Panc1 (cell line): ENCODE results near the gene SNTB2. TPM values are rescaled to one million over a fixed set of nuclear protein-coding genes. Genes with fewer than 3 reads are reported as not detected.
"Not testable (repeated sequence)": the region's sequence is repeated elsewhere in the genome, so short reads cannot be mapped to it uniquely, and the experiment has no call there.

Experiments used
- ATAC-seq: fragments of 200-7000 bp; cut with Tn5 transposase; 2 replicates; pipeline ENCODE4 v1.9.1; 2020; ENCODE audit warnings: mild to moderate bottlenecking, moderate library complexity
- BruUV-seq: library from RNA; stranded (reverse); fragments of 400-500 nt; replicated peaks from 2 replicates; lab custom pipeline; 2021; lab: Mats Ljungman, UMichigan
- CTCF ChIA-PET: fragments of 300-600 bp; sonication (Branson Sonifier 250); formaldehyde crosslinking; loops from one replicate; lab custom pipeline; 2022; ENCODE audit warnings: antibody characterized with exemption; lab: Charles Lee
- POLR2A ChIA-PET: fragments of 300-600 bp; sonication (Branson Sonifier 250); formaldehyde crosslinking; loops from one replicate; lab custom pipeline; 2022; ENCODE audit warnings: antibody characterized with exemption; lab: Charles Lee
- DNase-seq: peaks from one replicate; pipeline ENCODE4 v3.0.0-alpha.2; 2010; ENCODE audit warnings: low read depth, low spot score
- H3K27ac ChIP-seq: 2 replicates; pipeline ENCODE4 v1.5.1; 2011; ENCODE audit warnings: mild to moderate bottlenecking, low read length, inconsistent platforms
- H3K27me3 ChIP-seq: fragments of 200-500 bp; sonication (Bioruptor generic); 2 replicates; pipeline ENCODE4 v1.6.0; 2014; ENCODE audit warnings: low read length, inconsistent platforms; ENCODE audit not compliant: control insufficient read depth, insufficient read depth
- H3K36me3 ChIP-seq: fragments of 200-500 bp; sonication (Bioruptor generic); 2 replicates; pipeline ENCODE4 v1.5.1; 2014; ENCODE audit warnings: inconsistent platforms, mild to moderate bottlenecking, low read length, moderate library complexity; ENCODE audit not compliant: control insufficient read depth, insufficient read depth
- H3K4me1 ChIP-seq: 2 replicates; pipeline ENCODE4 v1.5.1; 2011; ENCODE audit warnings: inconsistent platforms, mild to moderate bottlenecking, low read length, moderate library complexity; ENCODE audit not compliant: control insufficient read depth, insufficient read depth
- H3K4me3 ChIP-seq, 2 experiments: 2 replicates each; pipeline ENCODE4 v1.5.1; 2011 to 2012; ENCODE audit warnings: low read depth in 2 of 2, low read length in 2 of 2, mild to moderate bottlenecking in 2 of 2, inconsistent platforms in 1 of 2, moderate library complexity in 1 of 2
- H3K9me3 ChIP-seq: fragments of 200-500 bp; sonication (Bioruptor generic); 2 replicates; pipeline ENCODE4 v1.5.1; 2014; ENCODE audit warnings: low read depth, mild to moderate bottlenecking, inconsistent platforms, low read length, moderate library complexity; ENCODE audit not compliant: control insufficient read depth, insufficient read depth
- POLR2AphosphoS5 ChIP-seq: IDR thresholded peaks from 2 replicates; pipeline ENCODE4 v1.6.1; 2012; ENCODE audit warnings: mild to moderate bottlenecking, low read depth, low read length, moderate library complexity
- SIN3A ChIP-seq: IDR thresholded peaks from 2 replicates; pipeline ENCODE4 v1.6.1; 2012; ENCODE audit warnings: low read depth, mild to moderate bottlenecking, low read length, moderate library complexity, borderline replicate concordance; ENCODE audit not compliant: insufficient read depth
- TCF7L2 ChIP-seq: IDR thresholded peaks from 2 replicates; pipeline ENCODE4 v1.6.1; 2011; ENCODE audit warnings: mild to moderate bottlenecking, low read depth, low read length, inconsistent platforms
- in situ Hi-C: cut with HindIII; loops from 2 replicates; pipeline ENCODE4 v1.10.0; 2016; ENCODE audit warnings: low sequenced_read_pairs, low pct_unique_long_range_greater_than_20kb
- intact Hi-C: fragments of 100-400 bp; cut with micrococcal nuclease; formaldehyde crosslinking; loops from one replicate; pipeline ENCODE4 v1.10.0; 2022; ENCODE audit not compliant: unreplicated experiment
- total RNA-seq: library from RNA; stranded (reverse); gene quantifications from one replicate; pipeline ENCODE4 v1.2.1, GENCODE V29; 2021; ENCODE audit not compliant: unreplicated experiment
- TF ChIP-seq, protein P1 (sequence below), 2 experiments: IDR thresholded peaks; 2 replicates each; pipeline ENCODE4 v1.6.1; 2011 to 2012; ENCODE audit warnings: low read depth in 2 of 2, control low read depth in 1 of 2, low read length in 1 of 2, mild to moderate bottlenecking in 1 of 2, moderate library complexity in 1 of 2; ENCODE audit not compliant: insufficient read depth in 1 of 2
- TF ChIP-seq, protein P2 (sequence below): fragments of 450-650 bp; IDR thresholded peaks from 2 replicates; pipeline ENCODE4 v1.5.1; 2017; ENCODE audit warnings: mild to moderate bottlenecking

The SNTB2 gene
- total RNA-seq, 1 experiment from 2014 or later = 40.8 TPM

DNA sequence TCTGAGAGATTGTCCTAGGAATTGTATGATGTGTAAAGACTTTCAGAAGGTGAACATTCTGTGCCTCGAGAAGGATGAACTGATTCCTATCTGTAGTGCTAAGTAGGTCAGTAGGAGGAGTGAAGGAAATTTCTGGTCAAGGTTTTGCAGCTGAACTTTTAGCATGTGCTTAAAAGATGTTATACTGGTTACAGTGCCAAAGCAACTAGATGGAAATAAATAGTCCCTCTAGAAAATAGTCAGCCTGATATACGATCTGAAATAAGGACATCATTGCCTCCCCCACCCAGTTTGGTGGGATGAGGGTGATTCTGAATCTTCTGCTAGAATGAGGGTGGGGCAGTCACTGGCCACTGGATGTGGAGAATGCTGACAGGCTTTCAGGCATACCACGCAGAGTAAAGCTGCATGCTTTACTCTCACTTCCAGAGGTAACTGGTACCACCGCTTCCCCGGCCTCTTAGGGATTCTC, 66.9 kb downstream of the SNTB2 start:
- no TSS peak for BruUV-seq
- H3K27me3 ChIP-seq = no peaks in the 10 kb centered on the region
- H3K27ac ChIP-seq = no peak overlapping the region
- H3K36me3 ChIP-seq = no peaks in the 10 kb centered on the region
- TF ChIP-seq, protein P1, sequence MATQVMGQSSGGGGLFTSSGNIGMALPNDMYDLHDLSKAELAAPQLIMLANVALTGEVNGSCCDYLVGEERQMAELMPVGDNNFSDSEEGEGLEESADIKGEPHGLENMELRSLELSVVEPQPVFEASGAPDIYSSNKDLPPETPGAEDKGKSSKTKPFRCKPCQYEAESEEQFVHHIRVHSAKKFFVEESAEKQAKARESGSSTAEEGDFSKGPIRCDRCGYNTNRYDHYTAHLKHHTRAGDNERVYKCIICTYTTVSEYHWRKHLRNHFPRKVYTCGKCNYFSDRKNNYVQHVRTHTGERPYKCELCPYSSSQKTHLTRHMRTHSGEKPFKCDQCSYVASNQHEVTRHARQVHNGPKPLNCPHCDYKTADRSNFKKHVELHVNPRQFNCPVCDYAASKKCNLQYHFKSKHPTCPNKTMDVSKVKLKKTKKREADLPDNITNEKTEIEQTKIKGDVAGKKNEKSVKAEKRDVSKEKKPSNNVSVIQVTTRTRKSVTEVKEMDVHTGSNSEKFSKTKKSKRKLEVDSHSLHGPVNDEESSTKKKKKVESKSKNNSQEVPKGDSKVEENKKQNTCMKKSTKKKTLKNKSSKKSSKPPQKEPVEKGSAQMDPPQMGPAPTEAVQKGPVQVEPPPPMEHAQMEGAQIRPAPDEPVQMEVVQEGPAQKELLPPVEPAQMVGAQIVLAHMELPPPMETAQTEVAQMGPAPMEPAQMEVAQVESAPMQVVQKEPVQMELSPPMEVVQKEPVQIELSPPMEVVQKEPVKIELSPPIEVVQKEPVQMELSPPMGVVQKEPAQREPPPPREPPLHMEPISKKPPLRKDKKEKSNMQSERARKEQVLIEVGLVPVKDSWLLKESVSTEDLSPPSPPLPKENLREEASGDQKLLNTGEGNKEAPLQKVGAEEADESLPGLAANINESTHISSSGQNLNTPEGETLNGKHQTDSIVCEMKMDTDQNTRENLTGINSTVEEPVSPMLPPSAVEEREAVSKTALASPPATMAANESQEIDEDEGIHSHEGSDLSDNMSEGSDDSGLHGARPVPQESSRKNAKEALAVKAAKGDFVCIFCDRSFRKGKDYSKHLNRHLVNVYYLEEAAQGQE (IDR thresholded peaks at IDR 0.05; ENCODE audit: insufficient read depth in 1 of 2, low read depth in 2 of 2, low read length in 1 of 2) = no peak
- TF ChIP-seq SIN3A (no peak), TCF7L2 (no peak), POLR2AphosphoS5 (no peak)
- TF ChIP-seq, protein P2, sequence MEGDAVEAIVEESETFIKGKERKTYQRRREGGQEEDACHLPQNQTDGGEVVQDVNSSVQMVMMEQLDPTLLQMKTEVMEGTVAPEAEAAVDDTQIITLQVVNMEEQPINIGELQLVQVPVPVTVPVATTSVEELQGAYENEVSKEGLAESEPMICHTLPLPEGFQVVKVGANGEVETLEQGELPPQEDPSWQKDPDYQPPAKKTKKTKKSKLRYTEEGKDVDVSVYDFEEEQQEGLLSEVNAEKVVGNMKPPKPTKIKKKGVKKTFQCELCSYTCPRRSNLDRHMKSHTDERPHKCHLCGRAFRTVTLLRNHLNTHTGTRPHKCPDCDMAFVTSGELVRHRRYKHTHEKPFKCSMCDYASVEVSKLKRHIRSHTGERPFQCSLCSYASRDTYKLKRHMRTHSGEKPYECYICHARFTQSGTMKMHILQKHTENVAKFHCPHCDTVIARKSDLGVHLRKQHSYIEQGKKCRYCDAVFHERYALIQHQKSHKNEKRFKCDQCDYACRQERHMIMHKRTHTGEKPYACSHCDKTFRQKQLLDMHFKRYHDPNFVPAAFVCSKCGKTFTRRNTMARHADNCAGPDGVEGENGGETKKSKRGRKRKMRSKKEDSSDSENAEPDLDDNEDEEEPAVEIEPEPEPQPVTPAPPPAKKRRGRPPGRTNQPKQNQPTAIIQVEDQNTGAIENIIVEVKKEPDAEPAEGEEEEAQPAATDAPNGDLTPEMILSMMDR = no peak
- no peaks in the 10 kb centered on the region for H3K9me3 ChIP-seq
- H3K4me1 ChIP-seq = no peaks in the 10 kb centered on the region
- no peak for DNase-seq
- CTCF ChIA-PET = no interaction called here
- in situ Hi-C loops (no loop called here), intact Hi-C loops (no loop called here)
- H3K4me3 ChIP-seq = no peak overlapping the region
- no peak for ATAC-seq
- POLR2A ChIA-PET = no interaction called here

- in situ Hi-C loops, H3K36me3 ChIP-seq, intact Hi-C loops, ATAC-seq, H3K27me3 ChIP-seq, POLR2A ChIA-PET, H3K9me3 ChIP-seq, CTCF ChIA-PET, BruUV-seq, H3K27ac ChIP-seq, DNase-seq, H3K4me3 ChIP-seq, H3K4me1 ChIP-seq: not testable (repeated sequence)
Measured at GRCh38 chr16:69259428-69259764, 72.4 kb downstream of the SNTB2 start.

DNA sequence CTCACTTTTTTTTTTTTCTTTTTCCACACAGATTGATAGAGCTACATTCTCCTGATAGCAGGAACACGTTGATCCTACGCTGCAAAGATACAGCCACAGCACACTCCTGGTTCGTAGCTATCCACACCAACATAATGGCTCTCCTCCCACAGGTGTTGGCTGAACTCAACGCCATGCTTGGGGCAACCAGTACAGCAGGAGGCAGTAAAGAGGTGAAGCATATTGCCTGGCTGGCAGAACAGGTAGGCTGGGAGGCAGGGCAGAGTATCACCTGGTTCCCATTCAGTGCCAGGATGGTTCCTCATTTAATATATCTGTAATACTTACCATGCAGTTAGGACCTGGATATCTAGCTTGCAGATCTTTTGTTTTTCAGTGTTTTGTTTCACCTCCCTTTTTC, 73.1 kb downstream of the SNTB2 start:
- DNase-seq (no peak), ATAC-seq (no peak)
- ChIA-PET CTCF (no interaction called here), POLR2A (no interaction called here)
- no peaks in the 10 kb centered on the region for H3K4me1 ChIP-seq
- no peak overlapping the region for H3K27ac ChIP-seq
- H3K27me3 ChIP-seq = no peaks in the 10 kb centered on the region
- TF ChIP-seq TCF7L2 (no peak), POLR2AphosphoS5 (no peak), SIN3A (no peak)
- TF ChIP-seq, protein P2 = no peak
- TF ChIP-seq, protein P1 (IDR thresholded peaks at IDR 0.05; ENCODE audit: insufficient read depth in 1 of 2, low read depth in 2 of 2, low read length in 1 of 2) = no peak
- in situ Hi-C loops (no loop called here), intact Hi-C loops (no loop called here)
- no peaks in the 10 kb centered on the region for H3K9me3 ChIP-seq
- no peak overlapping the region for H3K4me3 ChIP-seq
- H3K36me3 ChIP-seq = no peaks in the 10 kb centered on the region; the same call in 1 of the 2 replicates
- BruUV-seq = no TSS peak
